HUES48 (cell line): ENCODE measurements around the gene SCAF4.

Experiments used
- H3K27ac ChIP-seq: one replicate; pipeline ENCODE4 v1.7.0; 2013; ENCODE audit warnings: low read depth, low read length, inconsistent platforms
- H3K27me3 ChIP-seq: 2 replicates; pipeline ENCODE4 v1.6.1; 2013; ENCODE audit warnings: mild to moderate bottlenecking, low read length; ENCODE audit not compliant: control insufficient read depth, insufficient read depth
- H3K36me3 ChIP-seq: 2 replicates; pipeline ENCODE4 v1.6.1; 2013; ENCODE audit warnings: low read length; ENCODE audit not compliant: control insufficient read depth, insufficient read depth
- H3K4me1 ChIP-seq: 2 replicates; pipeline ENCODE4 v1.6.1; 2013; ENCODE audit warnings: mild to moderate bottlenecking, low read length; ENCODE audit not compliant: control insufficient read depth, insufficient read depth
- H3K4me3 ChIP-seq: 2 replicates; pipeline ENCODE4 v1.5.1; 2013; ENCODE audit warnings: mild to moderate bottlenecking, low read depth, low read length
- H3K9ac ChIP-seq: 2 replicates; pipeline ENCODE4 v1.6.1; 2013; ENCODE audit warnings: mild to moderate bottlenecking, low read depth, low read length, moderate library complexity
- H3K9me3 ChIP-seq: 2 replicates; pipeline ENCODE4 v1.6.1; 2013; ENCODE audit warnings: low read length; ENCODE audit not compliant: control insufficient read depth, insufficient read depth

SCAF4 gene

GRCh38 chr21:31711326-31711725 lies 20.6 kb downstream of the SCAF4 start:
- Histone ChIP-seq H3K27me3 (no peaks in the 10 kb centered on the region), H3K27ac (no peak overlapping the region), H3K4me3 (no peak overlapping the region), H3K9me3 (no peaks in the 10 kb centered on the region), H3K4me1 (peaks cover 40% of the 10 kb centered on the region), H3K36me3 (no peaks in the 10 kb centered on the region), H3K9ac (no peak overlapping the region)

GRCh38 chr21:31710586-31710985 lies 21.3 kb downstream of the SCAF4 start:
- peaks cover 7% of the 10 kb centered on the region for H3K36me3 ChIP-seq
- H3K27ac ChIP-seq: no peak overlapping the region

GRCh38 chr21:31708541-31708940 lies 23.4 kb downstream of the SCAF4 start:
- Histone ChIP-seq H3K9me3 (no peaks in the 10 kb centered on the region), H3K27me3 (no peaks in the 10 kb centered on the region), H3K27ac (no peak overlapping the region), H3K4me1 (peaks cover 17% of the 10 kb centered on the region), H3K4me3 (no peak overlapping the region), H3K36me3 (peaks cover 27% of the 10 kb centered on the region), H3K9ac (no peak overlapping the region)

More at GRCh38 chr21:31710586-31710985, 21.3 kb downstream of the SCAF4 start:
- Histone ChIP-seq H3K9ac (no peak overlapping the region), H3K4me3 (no peak overlapping the region), H3K9me3 (no peaks in the 10 kb centered on the region), H3K4me1 (peaks cover 35% of the 10 kb centered on the region), H3K27me3 (no peaks in the 10 kb centered on the region)

GRCh38 chr21:31707499-31707898 lies 24.4 kb downstream of the SCAF4 start:
- Histone ChIP-seq H3K27me3 (no peaks in the 10 kb centered on the region), H3K9ac (no peak overlapping the region), H3K4me3 (no peak overlapping the region), H3K4me1 (peaks cover 11% of the 10 kb centered on the region), H3K27ac (no peak overlapping the region), H3K36me3 (peaks cover 37% of the 10 kb centered on the region), H3K9me3 (no peaks in the 10 kb centered on the region)

- H3K4me1 ChIP-seq: peaks cover 11% of the 10 kb centered on the region
- no peak overlapping the region for H3K9ac ChIP-seq
- H3K9me3 ChIP-seq: no peaks in the 10 kb centered on the region
- no peaks in the 10 kb centered on the region for H3K27me3 ChIP-seq
- no peak overlapping the region for H3K4me3 ChIP-seq
- H3K27ac ChIP-seq: no peak overlapping the region
- H3K36me3 ChIP-seq: peaks cover 46% of the 10 kb centered on the region
Observed at GRCh38 chr21:31706562-31706961, 25.4 kb downstream of the SCAF4 start.

GRCh38 chr21:31700040-31700439 lies 31.9 kb downstream of the SCAF4 start:
- no peaks in the 10 kb centered on the region for H3K4me1 ChIP-seq
- peaks cover 99% of the 10 kb centered on the region for H3K36me3 ChIP-seq
- no peak overlapping the region for H3K27ac ChIP-seq
- H3K9ac ChIP-seq: no peak overlapping the region
- H3K27me3 ChIP-seq: no peaks in the 10 kb centered on the region
- no peaks in the 10 kb centered on the region for H3K9me3 ChIP-seq
- no peak overlapping the region for H3K4me3 ChIP-seq

GRCh38 chr21:31698461-31698860 lies 33.5 kb downstream of the SCAF4 start:
- H3K36me3 ChIP-seq: peaks cover 100% of the 10 kb centered on the region

GRCh38 chr21:31696424-31696823 lies 35.5 kb downstream of the SCAF4 start:
- Histone ChIP-seq H3K4me1 (no peaks in the 10 kb centered on the region), H3K9ac (no peak overlapping the region), H3K27me3 (no peaks in the 10 kb centered on the region), H3K9me3 (no peaks in the 10 kb centered on the region), H3K27ac (no peak overlapping the region), H3K36me3 (peaks cover 100% of the 10 kb centered on the region), H3K4me3 (no peak overlapping the region)

More at GRCh38 chr21:31698461-31698860, 33.5 kb downstream of the SCAF4 start:
- H3K4me3 ChIP-seq: no peak overlapping the region
- no peaks in the 10 kb centered on the region for H3K9me3 ChIP-seq
- no peaks in the 10 kb centered on the region for H3K4me1 ChIP-seq
- no peak overlapping the region for H3K27ac ChIP-seq
- H3K27me3 ChIP-seq: no peaks in the 10 kb centered on the region
- no peak overlapping the region for H3K9ac ChIP-seq

- Histone ChIP-seq H3K9ac (no peak overlapping the region), H3K27ac (no peak overlapping the region), H3K4me1 (no peaks in the 10 kb centered on the region), H3K4me3 (no peak overlapping the region), H3K36me3 (peaks cover 99% of the 10 kb centered on the region), H3K27me3 (no peaks in the 10 kb centered on the region), H3K9me3 (no peaks in the 10 kb centered on the region)
Observed at GRCh38 chr21:31693222-31693621, 38.7 kb downstream of the SCAF4 start.

GRCh38 chr21:31688603-31689368 lies 43.1 kb downstream of the SCAF4 start:
- H3K9me3 ChIP-seq: no peaks in the 10 kb centered on the region

GRCh38 chr21:31687108-31687507 lies 44.8 kb downstream of the SCAF4 start:
- Histone ChIP-seq H3K9me3 (no peaks in the 10 kb centered on the region), H3K27ac (no peak overlapping the region), H3K4me1 (no peaks in the 10 kb centered on the region), H3K4me3 (no peak overlapping the region), H3K9ac (no peak overlapping the region), H3K36me3 (peaks cover 97% of the 10 kb centered on the region), H3K27me3 (no peaks in the 10 kb centered on the region)

More at GRCh38 chr21:31688603-31689368, 43.1 kb downstream of the SCAF4 start:
- Histone ChIP-seq H3K36me3 (peaks cover 97% of the 10 kb centered on the region), H3K4me1 (no peaks in the 10 kb centered on the region), H3K27ac (no peak overlapping the region), H3K9ac (no peak overlapping the region), H3K4me3 (no peak overlapping the region), H3K27me3 (no peaks in the 10 kb centered on the region)
